Activated CD8-positive, alpha-beta memory T cell treated with anti-CD3 and anti-CD28 coated beads, Interleukin-2, amount 50 U/mL, for 1 hour (primary cell): ENCODE data around the gene PQBP1.
A peak's percentile ranks its signal among the peaks of the same experiment; 100 is the strongest.

ENCODE experiments used
- DNase-seq: peaks from one replicate; pipeline ENCODE4 v3.0.0-alpha.2; 2020; ENCODE audit errors: extremely low read depth

PQBP1 gene

DNA sequence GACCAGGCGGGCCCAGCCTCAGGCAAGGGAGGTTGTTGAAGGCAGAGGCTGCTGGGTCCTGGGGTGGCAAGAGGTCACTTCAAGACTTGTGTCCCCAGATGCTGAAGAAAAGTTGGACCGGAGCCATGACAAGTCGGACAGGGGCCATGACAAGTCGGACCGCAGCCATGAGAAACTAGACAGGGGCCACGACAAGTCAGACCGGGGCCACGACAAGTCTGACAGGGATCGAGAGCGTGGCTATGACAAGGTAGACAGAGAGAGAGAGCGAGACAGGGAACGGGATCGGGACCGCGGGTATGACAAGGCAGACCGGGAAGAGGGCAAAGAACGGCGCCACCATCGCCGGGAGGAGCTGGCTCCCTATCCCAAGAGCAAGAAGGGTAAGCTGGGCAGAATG lies 4.4 kb downstream of the PQBP1 start:
- DNase-seq: no peak

GRCh38 chrX:48902776-48903175 lies 5.0 kb downstream of the PQBP1 start:
- no peak for DNase-seq

DNA sequence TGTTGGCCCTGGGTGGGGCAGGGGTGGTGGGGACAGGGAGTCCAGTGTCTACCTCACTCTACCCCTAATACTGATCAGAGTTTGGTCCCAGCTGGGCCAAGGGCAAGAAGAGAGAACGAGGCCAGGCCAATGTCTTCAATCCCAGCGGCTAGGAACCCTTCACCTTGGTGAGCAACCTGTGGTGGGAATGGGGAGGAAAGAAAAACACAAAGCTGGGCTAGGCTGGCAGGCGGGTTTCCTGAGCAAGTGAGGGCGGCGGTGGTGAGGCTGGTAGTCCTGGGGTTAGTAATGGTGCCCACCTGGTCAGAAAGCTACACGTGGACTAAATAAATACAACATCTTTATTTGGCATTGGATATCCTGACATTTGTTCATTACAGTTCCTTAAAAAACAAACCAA lies 5.6 kb downstream of the PQBP1 start:
- DNase-seq: no peak

DNA sequence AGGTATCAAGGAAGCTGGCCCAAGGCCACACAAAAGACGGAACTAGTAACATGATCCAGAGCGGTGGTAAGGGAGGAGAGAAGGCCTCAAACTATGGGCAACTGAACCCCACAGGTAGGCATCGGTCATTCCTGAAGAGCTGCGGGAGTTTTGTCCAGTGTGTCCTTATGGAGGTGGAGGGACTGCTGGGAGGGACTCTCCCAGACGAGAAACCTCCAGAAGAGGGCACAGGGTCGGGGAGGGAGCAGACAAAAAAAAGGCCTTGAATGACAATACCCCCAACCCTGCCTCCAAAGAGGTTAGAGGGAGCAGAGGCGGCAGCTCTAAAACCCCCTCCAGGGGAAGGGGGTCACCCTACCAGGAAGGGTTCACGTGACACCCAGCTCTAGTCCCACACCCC lies 6.5 kb downstream of the PQBP1 start:
- no peak for DNase-seq

GRCh38 chrX:48904626-48905025 lies 6.9 kb downstream of the PQBP1 start:
- DNase-seq: no peak

DNA sequence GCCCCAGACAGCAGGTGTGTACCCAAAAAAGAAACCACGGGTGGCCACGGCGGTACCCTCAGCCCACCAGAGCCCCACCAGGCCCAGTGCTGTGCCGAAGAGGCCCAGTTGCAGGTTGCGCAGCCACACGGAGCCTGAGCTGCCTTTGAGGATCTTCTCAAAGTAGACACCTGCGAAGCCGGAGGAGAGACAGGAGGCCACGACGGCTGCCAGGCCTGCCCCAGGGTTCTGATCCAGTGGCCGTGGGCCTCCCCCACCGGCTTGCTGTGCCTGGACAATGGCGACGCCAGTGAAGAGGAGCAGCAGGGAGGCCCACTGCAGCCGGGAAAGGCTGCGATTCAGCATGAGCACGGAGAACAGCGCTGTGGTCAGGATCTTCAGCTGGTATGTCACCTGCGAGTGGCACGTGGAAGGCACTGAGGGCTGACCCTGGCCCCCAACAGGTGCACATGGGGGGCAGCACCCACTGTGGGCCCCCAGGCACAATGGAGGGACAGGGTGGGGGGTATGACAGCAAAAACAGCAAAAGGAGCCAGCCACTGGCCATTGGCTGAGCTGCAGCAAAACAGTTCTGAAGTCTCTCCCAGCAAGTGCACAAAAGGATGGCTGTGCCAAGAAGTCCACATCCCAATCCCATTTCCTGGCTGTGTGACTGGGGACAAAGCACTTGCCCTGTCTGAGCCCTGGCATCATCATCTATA lies 7.5 kb downstream of the PQBP1 start:
- DNase-seq: no peak

- DNase-seq: no peak
These were observed 10.9 kb downstream of the PQBP1 start for GRCh38 chrX:48908600-48908999.

DNA sequence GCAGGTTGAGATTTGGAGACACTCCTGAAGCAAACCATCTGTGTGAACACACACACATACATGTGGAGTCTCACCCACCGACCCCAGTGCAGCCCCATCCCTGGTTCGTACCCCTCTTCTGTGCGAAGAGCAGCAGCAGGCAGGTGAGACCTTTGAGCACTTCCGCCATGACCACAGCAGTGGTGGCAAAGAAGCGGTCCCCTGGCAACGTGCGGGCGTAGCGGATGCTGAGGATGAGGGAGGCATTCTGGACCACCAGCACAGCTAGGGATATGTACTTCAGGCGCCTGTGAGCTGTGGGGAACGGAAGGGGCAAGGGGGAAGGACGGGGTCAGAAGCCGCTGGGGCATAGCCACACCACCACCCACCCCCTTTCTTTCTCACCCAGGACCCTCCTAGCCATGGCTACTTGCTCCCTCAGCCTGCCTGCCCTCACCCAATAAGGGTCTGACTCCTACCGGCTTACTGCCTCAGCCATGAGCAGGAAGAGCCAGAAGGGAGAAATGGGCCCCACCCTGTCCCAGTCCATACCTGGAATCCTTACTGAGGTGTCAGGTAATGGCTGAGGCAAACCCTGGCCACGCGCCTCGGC lies 12.1 kb downstream of the PQBP1 start:
- no peak for DNase-seq

DNA sequence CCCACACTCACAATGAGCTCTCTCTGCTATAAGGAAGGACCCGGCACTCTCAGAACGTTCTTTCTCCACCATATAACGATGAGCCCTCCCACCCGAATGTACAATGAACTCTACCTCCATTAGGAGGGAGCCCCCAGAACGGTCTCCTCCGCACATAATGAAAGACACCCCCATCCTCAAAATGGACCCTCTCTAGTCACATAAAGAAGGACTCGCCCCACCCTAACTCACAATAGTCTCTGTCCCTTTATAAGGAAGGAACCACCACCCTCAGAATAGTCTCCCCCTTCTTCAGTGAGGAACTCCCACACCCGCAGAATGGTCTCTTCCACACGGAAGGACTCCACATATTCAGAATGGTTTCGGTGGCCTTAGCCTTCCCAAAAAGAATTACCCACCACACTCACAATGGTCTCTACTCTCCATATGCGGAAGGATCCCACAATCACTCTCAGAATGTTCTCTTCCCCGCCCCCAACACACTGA lies 13.2 kb downstream of the PQBP1 start:
- DNase-seq: no peak

DNA sequence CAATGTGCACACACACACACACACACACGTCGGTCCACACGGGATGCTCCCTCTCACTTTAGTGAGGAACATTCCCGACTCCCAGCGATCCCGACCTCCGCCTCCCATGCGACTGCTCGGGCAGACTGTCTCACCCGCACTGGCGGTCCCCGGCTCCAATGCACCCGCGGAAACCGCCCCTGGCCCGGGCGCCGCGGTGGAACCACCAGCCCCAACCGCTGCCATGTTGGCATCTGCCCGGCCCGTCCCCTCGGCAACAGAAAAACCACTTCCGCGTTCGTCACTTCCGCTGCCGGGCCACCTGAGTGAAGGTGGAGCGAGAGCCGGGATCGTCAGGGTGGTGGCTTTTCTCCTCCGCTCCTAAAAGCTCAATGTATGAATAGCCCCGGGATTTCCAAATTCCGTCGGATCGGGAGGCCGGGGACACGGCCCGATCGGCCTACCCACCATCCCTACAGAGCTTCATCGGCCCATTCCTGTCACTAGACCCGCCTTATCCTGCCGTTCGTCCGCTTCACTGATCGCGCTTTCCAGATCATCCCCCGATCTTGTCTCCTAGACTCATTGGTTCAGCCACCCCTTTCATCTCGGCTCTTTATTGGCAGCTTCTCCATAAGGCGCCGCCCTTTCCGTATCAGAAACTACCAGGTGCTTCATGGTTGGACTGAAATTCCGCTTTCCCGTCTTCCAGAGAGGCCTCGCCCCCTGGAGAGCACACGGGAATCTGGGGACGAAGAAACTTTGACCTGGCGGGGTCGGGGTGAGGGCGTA lies 13.9 kb downstream of the PQBP1 start, which contains the start of gene SLC35A2:
Gene SLC35A2, minus strand, starts transcription at position 235 of the 771 bp plus-strand sequence. Its CDS starts 10 bp downstream, at position 225.
- DNase-seq: peak; percentile 69

GRCh38 chrX:48913605-48914366 lies 16.1 kb downstream of the PQBP1 start:
- DNase-seq: no peak

DNA sequence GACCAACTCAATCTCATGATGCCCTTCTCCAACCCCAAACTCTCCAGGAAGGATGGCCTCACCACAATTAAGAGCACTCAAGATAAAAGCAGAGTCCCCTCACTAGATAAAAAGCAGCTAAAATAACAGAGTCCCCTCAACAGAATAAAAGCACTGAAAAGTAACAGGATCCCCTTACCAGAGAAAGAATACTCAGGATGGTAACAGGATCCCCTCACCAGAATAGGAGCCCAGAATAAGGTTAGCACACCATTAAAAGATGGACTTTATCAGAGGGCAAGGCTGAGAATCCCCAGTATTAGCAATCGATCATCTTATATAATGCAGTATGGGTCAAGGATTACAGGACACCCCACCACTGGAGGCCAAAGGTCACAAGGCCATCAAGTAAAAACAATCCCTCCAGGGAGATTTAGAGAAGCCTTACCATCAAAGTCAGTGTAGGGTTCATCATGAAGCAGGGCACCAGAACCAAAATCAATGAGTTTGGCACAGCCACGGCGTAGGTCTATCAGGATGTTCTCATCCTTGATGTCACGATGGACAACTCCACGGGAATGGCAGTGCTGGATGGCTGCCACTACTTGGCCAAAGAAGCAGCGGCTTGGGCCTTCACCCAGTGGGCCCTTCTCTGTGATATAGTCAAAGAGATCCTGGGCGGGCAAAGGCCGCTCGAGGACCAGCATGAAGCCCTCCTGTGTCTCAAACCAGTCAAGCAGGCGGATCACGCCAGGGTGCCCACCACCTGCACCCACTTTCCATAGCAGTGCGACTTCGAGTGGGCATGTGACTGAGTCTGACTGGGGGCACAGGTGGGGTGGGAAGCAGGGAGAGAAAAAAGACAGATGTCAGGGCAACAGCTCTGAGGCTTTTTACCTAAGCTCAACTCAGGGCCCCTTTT lies 17.1 kb downstream of the PQBP1 start:
- DNase-seq: no peak

DNA sequence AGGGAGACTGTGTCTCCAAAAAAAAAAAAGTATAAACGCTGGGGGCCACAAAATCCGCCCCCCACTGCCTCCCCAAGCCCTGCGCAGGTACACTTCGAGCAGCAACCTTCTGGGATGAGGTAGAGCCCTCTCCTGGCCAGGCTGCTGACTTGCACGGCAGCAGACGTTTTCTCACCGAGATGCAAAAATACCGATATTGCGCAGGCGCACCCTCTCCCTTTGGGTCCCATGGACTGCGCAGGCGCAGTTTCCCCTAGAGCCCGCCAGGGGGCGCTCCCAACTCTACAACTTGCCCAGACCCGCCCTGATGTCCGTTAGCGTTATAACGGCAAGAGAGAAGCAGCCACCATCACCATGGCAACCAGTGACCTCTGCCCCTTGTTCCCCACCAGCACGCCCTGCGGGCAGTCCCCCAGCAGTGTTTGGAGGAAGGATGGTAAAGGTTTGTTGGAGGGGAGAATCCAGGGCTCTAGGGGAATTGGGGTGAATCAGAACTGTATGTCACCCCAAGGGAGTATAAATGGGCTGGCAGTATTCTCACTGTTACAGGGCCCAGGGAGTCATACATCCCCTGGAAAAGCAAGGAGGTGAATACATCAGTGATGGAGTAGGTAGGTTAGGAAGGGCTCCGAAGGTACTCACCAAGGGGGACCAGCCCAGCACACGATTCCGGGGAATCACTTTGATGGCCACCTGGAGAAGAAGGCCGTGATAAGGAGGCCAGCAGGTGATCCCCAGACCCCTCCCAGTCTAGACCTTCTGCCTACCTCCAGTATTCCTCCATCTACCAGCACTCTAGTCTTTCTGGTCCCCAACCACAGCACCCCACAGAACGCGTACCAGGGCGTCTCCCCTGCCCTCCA lies 19.6 kb downstream of the PQBP1 start:
- DNase-seq: peak; percentile 73

- no peak for DNase-seq
These were observed 20.5 kb downstream of the PQBP1 start for GRCh38 chrX:48918301-48918642.

DNA sequence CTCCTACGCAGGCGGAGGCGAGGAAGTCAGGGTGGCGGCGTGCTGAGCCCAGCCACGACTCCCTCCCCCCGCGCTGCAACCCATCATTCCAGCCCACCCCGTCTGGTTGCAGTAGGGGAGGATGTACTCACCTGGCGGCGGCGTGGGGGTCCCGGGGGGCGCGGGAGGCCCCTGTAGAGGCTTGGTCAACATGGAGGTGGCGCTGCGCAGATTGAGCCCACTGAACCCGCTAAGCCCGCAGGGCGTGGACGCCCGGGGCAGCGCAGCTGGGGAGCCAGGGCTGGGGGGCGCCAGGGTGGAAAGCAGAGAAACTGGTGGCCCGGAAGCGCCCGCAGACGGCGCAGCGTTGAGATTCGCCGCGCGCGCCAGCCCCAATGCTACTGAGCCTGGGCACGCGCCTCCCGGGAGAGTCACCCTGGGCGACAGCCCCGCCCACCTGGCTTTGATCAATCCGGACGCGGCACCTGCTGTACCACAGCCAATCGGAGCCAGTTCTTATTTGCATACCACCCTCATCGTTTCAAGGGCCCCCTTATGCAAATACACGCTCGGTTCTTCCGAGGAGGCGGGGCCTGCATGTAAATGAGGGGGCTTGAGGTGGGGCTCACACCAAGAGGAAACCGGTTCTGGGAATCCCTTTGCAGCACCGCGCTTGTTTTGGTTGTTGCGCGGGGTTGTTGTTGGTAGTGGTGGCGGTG lies 21.1 kb downstream of the PQBP1 start, which contains the start of gene PIM2:
Gene PIM2, minus strand, starts transcription at position 382 of the 698 bp plus-strand sequence. Its CDS starts 190 bp downstream, at position 192.
- peak; percentile 87 for DNase-seq

GRCh38 chrX:48919360-48919841 lies 21.7 kb downstream of the PQBP1 start:
- no peak for DNase-seq

GRCh38 chrX:48919947-48920717 lies 22.4 kb downstream of the PQBP1 start:
- no peak for DNase-seq

DNA sequence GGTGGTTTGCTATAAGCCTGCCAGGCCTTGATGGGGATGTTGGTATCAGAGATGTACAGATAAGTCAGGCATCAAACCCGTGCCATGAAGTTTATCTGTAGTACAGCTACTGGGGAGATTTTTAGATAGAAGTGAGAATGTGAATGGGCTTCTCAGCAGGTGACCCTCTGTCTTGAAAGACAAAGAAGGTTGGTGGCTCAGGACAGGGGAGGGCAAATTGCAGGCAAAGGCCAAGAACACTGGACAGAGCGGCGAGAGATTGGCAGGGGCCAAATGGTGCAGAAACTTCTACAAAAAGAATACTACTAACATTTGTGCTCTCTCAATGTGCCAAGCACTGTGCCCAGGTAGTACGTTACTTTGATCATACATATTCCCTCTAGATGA lies 23.0 kb downstream of the PQBP1 start:
- DNase-seq: no peak
